Stimulated activated CD8-positive, alpha-beta memory T cell treated with anti-CD3 and anti-CD28 coated beads, Interleukin-15, amount 100 ng/mL, for 48 hours (primary cell): Measurements from ENCODE around the gene ITPR2.
"Not testable (repeated sequence)": the region's sequence is repeated elsewhere in the genome, so short reads cannot be mapped to it uniquely, and the experiment has no call there.

Experiments
- DNase-seq, 2 donors: peaks; one replicate each; pipeline ENCODE4 v3.0.0-alpha.2; 2020; ENCODE audit warnings: low read depth in 2 of 2

The ITPR2 gene

GRCh38 chr12:26627335-26627734, 205.7 kb downstream of the ITPR2 start:
- no peak for DNase-seq

GRCh38 chr12:26623136-26623535, 209.9 kb downstream of the ITPR2 start:
- DNase-seq: no peak

- no peak for DNase-seq
Measured at GRCh38 chr12:26622601-26623000, 210.4 kb downstream of the ITPR2 start.

- DNase-seq: no peak
Measured at GRCh38 chr12:26621932-26622331, 211.1 kb downstream of the ITPR2 start.

GRCh38 chr12:26620907-26621306, 212.1 kb downstream of the ITPR2 start:
- DNase-seq: no peak

- no peak for DNase-seq
Measured at GRCh38 chr12:26617513-26617912, 215.5 kb downstream of the ITPR2 start.

GRCh38 chr12:26614011-26614616, 218.9 kb downstream of the ITPR2 start:
- no peak for DNase-seq

- DNase-seq: no peak
Measured at GRCh38 chr12:26612203-26612602, 220.8 kb downstream of the ITPR2 start.

- no peak for DNase-seq
Measured at GRCh38 chr12:26611598-26611997, 221.4 kb downstream of the ITPR2 start.

- DNase-seq: no peak
Measured at GRCh38 chr12:26610774-26611173, 222.2 kb downstream of the ITPR2 start.

- DNase-seq: no peak
Measured at GRCh38 chr12:26609986-26610385, 223.0 kb downstream of the ITPR2 start.

- no peak for DNase-seq
Measured at GRCh38 chr12:26608706-26609105, 224.3 kb downstream of the ITPR2 start.

GRCh38 chr12:26608273-26608672, 224.7 kb downstream of the ITPR2 start:
- DNase-seq: no peak

- no peak for DNase-seq
Measured at GRCh38 chr12:26606911-26607310, 226.1 kb downstream of the ITPR2 start.

- DNase-seq: not testable (repeated sequence)
Measured at GRCh38 chr12:26604813-26605212, 228.2 kb downstream of the ITPR2 start.

GRCh38 chr12:26599096-26599695, 233.8 kb downstream of the ITPR2 start:
- DNase-seq: no peak

GRCh38 chr12:26595806-26596205, 237.2 kb downstream of the ITPR2 start:
- no peak for DNase-seq

GRCh38 chr12:26580619-26581018, 252.4 kb downstream of the ITPR2 start:
- DNase-seq: no peak

GRCh38 chr12:26576266-26576665, 256.7 kb downstream of the ITPR2 start:
- DNase-seq: no peak

- no peak for DNase-seq
Measured at GRCh38 chr12:26573225-26573909, 259.6 kb downstream of the ITPR2 start.

- DNase-seq: no peak
Measured at GRCh38 chr12:26572137-26572536, 260.9 kb downstream of the ITPR2 start.

- no peak for DNase-seq
Measured at GRCh38 chr12:26571560-26571959, 261.4 kb downstream of the ITPR2 start.

- no peak for DNase-seq
Measured at GRCh38 chr12:26567126-26567525, 265.9 kb downstream of the ITPR2 start.
